AG04450 (cell line): ENCODE results near the gene PYGB. TPM values are rescaled to one million over a fixed set of nuclear protein-coding genes. Genes with fewer than 3 reads are reported as not detected.

Experiments
- CTCF ChIA-PET: fragments of 300-600, 350-600 bp; formaldehyde crosslinking; extraction: SDS; loops from one replicate; lab custom pipeline; 2022; ENCODE audit warnings: antibody characterized with exemption, inconsistent platforms; lab: Charles Lee
- POLR2A ChIA-PET: fragments of 350-600 bp; formaldehyde crosslinking; extraction: SDS; loops from one replicate; lab custom pipeline; 2021; ENCODE audit warnings: antibody characterized with exemption, inconsistent platforms; lab: Yijun Ruan, JAX
- DNase-seq: peaks from one replicate; pipeline ENCODE4 v3.0.0-alpha.2; 2011; ENCODE audit warnings: low read depth, low spot score
- H3K27ac ChIP-seq: one replicate; pipeline ENCODE4 v1.5.1; 2012; ENCODE audit warnings: low read depth, low read length, control low read depth
- H3K27me3 ChIP-seq: one replicate; pipeline ENCODE4 v1.6.0; 2012; ENCODE audit warnings: low read length; ENCODE audit not compliant: control insufficient read depth, insufficient read depth
- H3K4me3 ChIP-seq: 2 replicates; pipeline ENCODE4 v1.5.1; 2011; ENCODE audit warnings: mild to moderate bottlenecking, low read depth, low read length, control low read depth
- H3K9me3 ChIP-seq: 2 replicates; pipeline ENCODE4 v1.5.1; 2012; ENCODE audit warnings: low read length; ENCODE audit not compliant: control insufficient read depth, insufficient read depth
- polyA plus RNA-seq: library from polyadenylated mRNA; depleted of rRNA; stranded (reverse); fragments of >200 nt; gene quantifications from 2 replicates; pipeline ENCODE4 v1.2.3, GENCODE V29; 2011
- TF ChIP-seq, protein P1 (sequence below): IDR thresholded peaks from 2 replicates; pipeline ENCODE4 v1.5.1; 2011; ENCODE audit warnings: low read depth, low read length, control low read depth, inconsistent platforms

PYGB gene
- polyA plus RNA-seq, 1 experiment, result 43.2 TPM

- DNase-seq, result no peak
- H3K4me3 ChIP-seq, result no peak overlapping the region
- no peaks in the 10 kb centered on the region for H3K27me3 ChIP-seq
- no peaks in the 10 kb centered on the region for H3K9me3 ChIP-seq
- POLR2A ChIA-PET, result interaction anchor here (1.1 kb wide), 1 partner anchor 102 kb away, joined by 7 read pairs; no protein-coding TSS in a partner anchor
- CTCF ChIA-PET, result interaction anchor here (0.6 to 3.9 kb wide), 6 partner anchors 13 to 302 kb away, joined by 3 to 93 read pairs (median 5); no protein-coding TSS in a partner anchor
- TF ChIP-seq, protein P1, sequence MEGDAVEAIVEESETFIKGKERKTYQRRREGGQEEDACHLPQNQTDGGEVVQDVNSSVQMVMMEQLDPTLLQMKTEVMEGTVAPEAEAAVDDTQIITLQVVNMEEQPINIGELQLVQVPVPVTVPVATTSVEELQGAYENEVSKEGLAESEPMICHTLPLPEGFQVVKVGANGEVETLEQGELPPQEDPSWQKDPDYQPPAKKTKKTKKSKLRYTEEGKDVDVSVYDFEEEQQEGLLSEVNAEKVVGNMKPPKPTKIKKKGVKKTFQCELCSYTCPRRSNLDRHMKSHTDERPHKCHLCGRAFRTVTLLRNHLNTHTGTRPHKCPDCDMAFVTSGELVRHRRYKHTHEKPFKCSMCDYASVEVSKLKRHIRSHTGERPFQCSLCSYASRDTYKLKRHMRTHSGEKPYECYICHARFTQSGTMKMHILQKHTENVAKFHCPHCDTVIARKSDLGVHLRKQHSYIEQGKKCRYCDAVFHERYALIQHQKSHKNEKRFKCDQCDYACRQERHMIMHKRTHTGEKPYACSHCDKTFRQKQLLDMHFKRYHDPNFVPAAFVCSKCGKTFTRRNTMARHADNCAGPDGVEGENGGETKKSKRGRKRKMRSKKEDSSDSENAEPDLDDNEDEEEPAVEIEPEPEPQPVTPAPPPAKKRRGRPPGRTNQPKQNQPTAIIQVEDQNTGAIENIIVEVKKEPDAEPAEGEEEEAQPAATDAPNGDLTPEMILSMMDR, result peak; percentile 46
- H3K27ac ChIP-seq, result no peak overlapping the region
Observed at GRCh38 chr20:25296094-25297093, 48.5 kb downstream of the PYGB start.

GRCh38 chr20:25297141-25297905 lies 49.4 kb downstream of the PYGB start:
- ChIA-PET POLR2A (interaction anchor here (0.6 kb wide), 1 partner anchor 27 kb away, joined by 11 read pairs; no protein-coding TSS in a partner anchor), CTCF (interaction anchor here (3.5 kb wide), 1 partner anchor 18 kb away, joined by 7 read pairs; no protein-coding TSS in a partner anchor)
- no peaks in the 10 kb centered on the region for H3K27me3 ChIP-seq
- DNase-seq, result no peak
- H3K4me3 ChIP-seq, result no peak overlapping the region
- TF ChIP-seq, protein P1, result no peak
- peak overlapping the region; percentile 47 for H3K27ac ChIP-seq
- H3K9me3 ChIP-seq, result no peaks in the 10 kb centered on the region

DNA sequence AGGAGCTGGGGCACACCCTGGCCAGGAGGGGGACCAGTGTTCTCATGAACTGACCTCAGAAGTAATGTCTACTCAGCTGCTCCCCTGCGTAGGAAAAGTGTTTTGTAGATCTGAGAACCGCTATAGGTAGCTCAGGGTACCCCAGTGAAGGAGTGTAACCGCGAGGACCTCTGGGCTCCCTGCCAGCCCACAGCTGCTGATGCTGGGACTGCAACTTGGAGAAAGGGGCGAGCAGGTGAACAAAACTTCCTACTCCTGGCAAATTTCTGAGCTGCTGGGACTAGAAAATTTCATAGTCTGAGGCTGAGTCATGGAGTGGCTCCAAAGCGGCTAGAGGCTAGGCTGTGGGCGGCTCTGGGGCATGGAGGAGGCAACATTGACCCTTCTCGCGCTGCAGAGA lies 51.9 kb downstream of the PYGB start:
- no peaks in the 10 kb centered on the region for H3K9me3 ChIP-seq
- no peak for DNase-seq
- POLR2A ChIA-PET, result interaction anchor here (0.8 to 1.2 kb wide), 2 partner anchors 10 to 108 kb away, joined by 3 to 6 read pairs; partner anchors contain the start of gene GINS1
- H3K27me3 ChIP-seq, result no peaks in the 10 kb centered on the region
- TF ChIP-seq, protein P1, result 0 out of 2 replicates have a peak, but pooled peaks have one; percentile 12
- no peak overlapping the region for H3K4me3 ChIP-seq
- peak overlapping the region; percentile 39 for H3K27ac ChIP-seq
- CTCF ChIA-PET, result interaction anchor here (0.6 to 4.7 kb wide), 5 partner anchors 9 to 119 kb away, joined by 3 to 49 read pairs (median 7); no protein-coding TSS in a partner anchor

GRCh38 chr20:25300496-25301170 lies 52.7 kb downstream of the PYGB start:
- H3K4me3 ChIP-seq, result no peak overlapping the region
- H3K27ac ChIP-seq, result peak overlapping the region; percentile 21
- H3K9me3 ChIP-seq, result no peaks in the 10 kb centered on the region
- no peaks in the 10 kb centered on the region for H3K27me3 ChIP-seq
- ChIA-PET CTCF (interaction anchor here (0.6 to 4.7 kb wide), 3 partner anchors 8 to 98 kb away, joined by 7 to 49 read pairs (median 9); no protein-coding TSS in a partner anchor), POLR2A (interaction anchor here (0.8 to 1.2 kb wide), 3 partner anchors 9 to 107 kb away, joined by 3 to 6 read pairs (median 3); partner anchors contain the start of gene GINS1)
- DNase-seq, result no peak
- TF ChIP-seq, protein P1, result peak; percentile 16; the same call in 1 of the 2 replicates
